DMS114 treated with DMSO at 0.1 percent for 48 hours (cell line): ENCODE measurements around the gene ALPK3.

Experiments used
- DNase-seq: peaks from one replicate; lab custom pipeline; 2025; ENCODE audit not compliant: unreplicated experiment; lab: John Stamatoyannopoulos, UW

Gene ALPK3

GRCh38 chr15:84798436-84798946 lies 18.7 kb upstream of the ALPK3 start:
- no peak for DNase-seq

GRCh38 chr15:84799511-84800187 lies 17.5 kb upstream of the ALPK3 start:
- DNase-seq, result no peak

GRCh38 chr15:84800365-84800806 lies 16.8 kb upstream of the ALPK3 start:
- DNase-seq, result no peak

DNA sequence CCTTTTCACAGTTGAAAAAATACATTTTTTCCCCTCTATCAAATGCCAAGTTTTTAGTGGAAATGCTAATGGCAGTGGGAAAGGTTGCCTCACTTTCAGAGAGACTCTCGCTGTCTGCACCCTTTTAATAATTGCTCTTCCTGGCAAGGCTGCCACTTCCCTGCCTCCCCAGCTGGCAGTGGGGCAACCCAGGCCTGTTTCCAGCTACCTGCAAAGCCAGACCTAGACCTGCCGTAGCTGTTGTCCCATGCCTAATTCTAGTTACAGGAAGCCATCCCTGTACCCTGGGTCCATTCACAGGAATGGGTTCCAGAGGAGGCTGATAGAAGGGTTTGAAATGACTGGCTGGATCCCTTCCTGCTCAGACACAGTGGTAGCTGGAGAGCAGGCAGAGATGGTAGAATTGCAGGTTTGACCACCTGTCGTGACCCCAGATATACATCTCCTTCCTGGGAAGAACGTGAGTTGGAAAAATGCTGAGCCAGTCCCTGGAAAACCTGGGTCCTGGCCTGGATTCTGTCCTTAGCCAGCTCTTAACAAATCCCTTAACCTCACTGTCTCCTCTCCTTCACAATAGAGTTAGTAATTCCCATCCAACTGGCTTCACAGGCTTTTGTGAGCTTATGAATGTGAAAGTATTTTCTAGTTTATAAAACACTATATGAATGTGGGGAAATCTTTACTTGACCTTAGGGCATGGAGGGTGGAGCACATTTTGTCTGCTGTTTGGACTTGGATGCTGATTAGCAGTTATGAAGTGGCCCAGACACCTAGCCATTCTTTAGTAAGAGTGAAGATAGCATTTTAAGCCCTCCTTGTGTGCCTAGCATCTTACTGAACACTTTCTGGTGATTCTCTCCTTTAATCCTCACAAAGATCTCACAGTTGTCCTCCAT lies 12.9 kb upstream of the ALPK3 start:
- DNase-seq, result no peak

DNA sequence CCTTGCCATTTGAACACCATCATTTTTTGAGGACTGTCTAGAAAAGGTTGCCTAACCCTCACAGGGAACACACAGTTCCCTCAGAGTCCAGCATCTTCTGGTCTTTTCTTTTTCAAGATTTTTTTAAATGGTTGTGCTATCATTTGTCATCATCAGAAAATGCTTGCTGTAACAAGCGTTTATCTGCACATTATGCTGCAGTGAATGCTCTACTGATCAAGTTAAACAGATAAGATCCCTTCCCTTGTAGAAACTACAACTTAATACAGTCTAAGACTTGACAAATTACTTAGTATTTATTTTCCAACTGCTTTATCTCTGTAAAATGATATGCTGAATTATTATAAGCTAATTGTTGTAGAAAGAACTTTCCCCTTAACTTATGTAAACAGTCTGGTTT lies 11.9 kb upstream of the ALPK3 start:
- DNase-seq, result no peak

- no peak for DNase-seq
Observed at GRCh38 chr15:84807228-84807627, 9.9 kb upstream of the ALPK3 start.

DNA sequence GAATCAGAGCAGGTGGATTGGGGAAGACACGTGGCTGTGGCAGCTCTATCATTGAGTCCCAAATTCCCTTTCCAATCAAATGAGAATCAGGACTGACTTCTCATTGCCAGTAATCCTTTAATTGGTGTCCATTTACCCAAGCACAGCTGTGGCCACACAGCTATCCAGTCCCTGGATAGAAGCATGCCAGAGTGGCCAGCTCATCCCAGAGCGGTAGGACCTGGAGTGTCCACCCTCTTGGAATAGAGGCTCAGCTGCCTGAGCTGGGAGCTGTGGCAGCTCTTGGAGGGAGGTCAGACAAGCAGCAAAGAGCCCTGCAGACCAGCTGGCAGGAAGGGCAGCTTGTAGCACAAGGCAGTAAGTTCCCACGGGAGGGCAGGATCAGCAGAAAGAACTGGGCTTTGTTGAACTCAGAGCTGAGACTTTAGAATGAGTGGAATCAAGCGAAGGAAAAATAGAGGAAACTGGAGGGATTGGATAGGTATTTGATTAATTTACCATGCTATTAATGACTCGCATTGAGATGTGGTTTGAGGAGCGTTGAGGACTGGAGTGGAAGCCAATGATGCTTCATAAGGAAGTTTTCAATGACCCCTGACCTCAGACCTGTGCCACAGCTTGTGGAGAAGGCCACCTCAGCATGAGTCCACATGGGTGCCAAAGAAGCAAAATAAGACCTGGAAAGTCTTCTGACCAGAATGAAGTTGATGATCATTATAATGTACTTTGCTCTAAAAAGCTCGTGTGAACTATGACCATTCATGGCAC lies 6.9 kb upstream of the ALPK3 start:
- no peak for DNase-seq

GRCh38 chr15:84811151-84811550 lies 6.0 kb upstream of the ALPK3 start:
- DNase-seq, result no peak

GRCh38 chr15:84811828-84812227 lies 5.3 kb upstream of the ALPK3 start:
- DNase-seq, result no peak

- DNase-seq, result no peak
Observed at GRCh38 chr15:84812842-84813241, 4.3 kb upstream of the ALPK3 start.

GRCh38 chr15:84813435-84813834 lies 3.7 kb upstream of the ALPK3 start:
- no peak for DNase-seq

GRCh38 chr15:84813931-84814330 lies 3.2 kb upstream of the ALPK3 start:
- no peak for DNase-seq

DNA sequence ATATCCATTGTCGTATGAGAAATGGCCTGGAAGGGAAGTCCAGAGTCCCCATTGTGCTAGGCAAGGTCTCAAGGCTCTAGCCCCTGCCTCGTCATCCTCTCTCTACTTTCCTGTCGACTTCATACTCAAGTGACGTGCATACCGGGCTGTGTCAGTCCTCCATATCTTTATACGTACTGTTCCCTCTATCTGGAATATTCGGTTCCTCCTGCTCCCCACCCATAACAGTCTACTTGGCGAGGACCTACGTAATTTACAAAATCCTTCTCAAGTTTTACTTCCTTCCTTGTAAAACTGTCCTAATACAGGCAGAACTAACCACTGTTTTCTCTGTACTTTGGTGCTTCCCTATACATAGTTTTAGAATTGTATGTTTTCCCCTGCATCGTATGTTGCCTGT lies 2.2 kb upstream of the ALPK3 start:
- DNase-seq, result no peak

- no peak for DNase-seq
Observed at GRCh38 chr15:84817466-84818081, 418 bp downstream of the ALPK3 start.

GRCh38 chr15:84818261-84819131 lies 1.3 kb downstream of the ALPK3 start:
- no peak for DNase-seq

GRCh38 chr15:84819291-84819768 lies 2.2 kb downstream of the ALPK3 start:
- no peak for DNase-seq

DNA sequence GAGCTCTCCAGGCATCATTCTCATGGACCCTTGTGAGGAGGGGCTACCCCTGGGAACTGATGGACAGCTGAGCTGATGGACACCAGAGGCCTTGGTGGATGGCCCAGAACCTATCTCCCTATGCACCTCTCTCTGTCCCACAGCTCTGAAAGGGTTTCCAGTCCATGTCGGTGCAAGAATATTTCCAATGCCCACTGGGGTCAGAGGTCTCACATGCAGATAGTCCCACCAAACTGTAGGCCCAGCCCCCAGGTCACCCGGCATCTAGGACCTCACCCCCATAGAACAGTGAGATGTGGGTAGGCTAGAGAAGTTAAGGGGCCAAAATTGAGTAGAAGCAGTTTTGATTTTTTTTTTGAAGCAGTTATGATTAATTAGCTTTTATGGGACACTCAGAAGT lies 2.6 kb downstream of the ALPK3 start:
- no peak for DNase-seq

- no peak for DNase-seq
Observed at GRCh38 chr15:84821501-84822021, 4.4 kb downstream of the ALPK3 start.

GRCh38 chr15:84822653-84823281 lies 5.6 kb downstream of the ALPK3 start:
- DNase-seq, result no peak
